GM06990 (cell line): ENCODE measurements around the gene EXD2.

Source experiments
- DNase-seq: peaks from one replicate; pipeline ENCODE4 v3.0.0-alpha.2; 2011; ENCODE audit not compliant: insufficient read length; ENCODE audit errors: extremely low read depth
- H3K27me3 ChIP-seq: replicated peaks from 2 replicates; pipeline ENCODE4 v1.6.0; 2011; ENCODE audit warnings: low read length; ENCODE audit not compliant: control insufficient read depth, insufficient read depth
- H3K36me3 ChIP-seq: 2 replicates; pipeline ENCODE4 v1.5.1; 2011; ENCODE audit warnings: low read length; ENCODE audit not compliant: control insufficient read depth, insufficient read depth
- H3K4me3 ChIP-seq: replicated peaks from 2 replicates; pipeline ENCODE4 v1.5.1; 2011; ENCODE audit warnings: low read depth, mild to moderate bottlenecking, control low read depth, low read length
- TF ChIP-seq, protein P1 (sequence below): IDR thresholded peaks from 2 replicates; pipeline ENCODE4 v1.5.1; 2011; ENCODE audit warnings: low read length, control low read depth, mild to moderate bottlenecking, inconsistent platforms; ENCODE audit not compliant: insufficient read depth, poor library complexity, severe bottlenecking

The EXD2 gene

DNA sequence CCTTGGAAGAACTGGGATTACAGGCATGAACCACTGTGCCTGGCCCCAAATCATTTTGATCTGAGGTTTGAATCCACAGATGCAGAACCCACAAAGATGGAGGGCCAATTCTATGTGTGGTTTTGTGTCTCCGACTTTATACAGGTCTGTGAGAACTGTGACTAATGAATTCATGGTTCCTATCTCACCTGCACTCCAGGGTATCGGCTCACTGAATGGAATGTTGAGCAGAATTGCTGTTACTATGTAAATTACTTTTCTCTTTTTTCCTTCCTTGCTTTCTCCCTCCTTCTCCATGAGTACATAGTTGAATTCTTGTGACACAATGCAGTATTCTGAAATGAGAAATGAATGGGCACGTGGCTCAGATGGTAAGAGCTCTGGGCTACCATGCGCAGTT, 47.6 kb downstream of the EXD2 start:
- Histone ChIP-seq H3K4me3 (no peak overlapping the region), H3K36me3 (peaks cover 8% of the 10 kb centered on the region), H3K27me3 (no peaks in the 10 kb centered on the region)
- TF ChIP-seq, protein P1, sequence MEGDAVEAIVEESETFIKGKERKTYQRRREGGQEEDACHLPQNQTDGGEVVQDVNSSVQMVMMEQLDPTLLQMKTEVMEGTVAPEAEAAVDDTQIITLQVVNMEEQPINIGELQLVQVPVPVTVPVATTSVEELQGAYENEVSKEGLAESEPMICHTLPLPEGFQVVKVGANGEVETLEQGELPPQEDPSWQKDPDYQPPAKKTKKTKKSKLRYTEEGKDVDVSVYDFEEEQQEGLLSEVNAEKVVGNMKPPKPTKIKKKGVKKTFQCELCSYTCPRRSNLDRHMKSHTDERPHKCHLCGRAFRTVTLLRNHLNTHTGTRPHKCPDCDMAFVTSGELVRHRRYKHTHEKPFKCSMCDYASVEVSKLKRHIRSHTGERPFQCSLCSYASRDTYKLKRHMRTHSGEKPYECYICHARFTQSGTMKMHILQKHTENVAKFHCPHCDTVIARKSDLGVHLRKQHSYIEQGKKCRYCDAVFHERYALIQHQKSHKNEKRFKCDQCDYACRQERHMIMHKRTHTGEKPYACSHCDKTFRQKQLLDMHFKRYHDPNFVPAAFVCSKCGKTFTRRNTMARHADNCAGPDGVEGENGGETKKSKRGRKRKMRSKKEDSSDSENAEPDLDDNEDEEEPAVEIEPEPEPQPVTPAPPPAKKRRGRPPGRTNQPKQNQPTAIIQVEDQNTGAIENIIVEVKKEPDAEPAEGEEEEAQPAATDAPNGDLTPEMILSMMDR: no peak
- no peak for DNase-seq

DNA sequence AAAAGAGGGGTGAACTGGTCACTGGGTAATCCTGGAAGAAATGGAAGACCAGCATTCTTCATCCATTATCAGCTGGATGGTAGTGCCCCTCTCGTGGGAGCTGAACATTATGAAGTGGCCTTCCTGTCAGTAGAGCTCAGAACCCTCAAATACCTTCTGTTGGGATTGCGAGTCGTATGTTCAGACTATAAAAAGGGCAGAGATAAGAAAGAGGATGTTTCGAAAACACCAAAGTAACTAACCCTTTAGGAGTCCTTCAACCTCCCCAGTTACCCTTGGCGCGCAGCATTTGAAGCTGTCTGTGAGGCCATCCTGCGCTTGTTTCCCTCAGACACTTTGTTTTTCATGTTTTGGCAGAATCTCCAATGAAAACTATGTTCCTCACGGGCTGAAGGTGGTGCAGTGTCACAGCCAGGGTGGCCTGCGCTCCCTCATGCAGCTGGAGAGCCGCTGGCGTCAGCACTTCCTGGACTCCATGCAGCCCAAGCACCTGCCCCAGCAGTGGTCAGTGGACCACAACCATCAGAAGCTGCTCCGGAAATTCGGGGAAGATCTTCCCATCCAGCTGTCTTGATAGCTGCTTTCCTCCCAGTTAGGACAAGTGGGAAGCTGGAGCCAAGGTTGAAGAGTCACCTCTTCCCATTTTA, 49.4 kb downstream of the EXD2 start:
- TF ChIP-seq, protein P1: no peak
- no peaks in the 10 kb centered on the region for H3K27me3 ChIP-seq
- peaks cover 8% of the 10 kb centered on the region for H3K36me3 ChIP-seq
- H3K4me3 ChIP-seq: no peak overlapping the region
- no peak for DNase-seq

DNA sequence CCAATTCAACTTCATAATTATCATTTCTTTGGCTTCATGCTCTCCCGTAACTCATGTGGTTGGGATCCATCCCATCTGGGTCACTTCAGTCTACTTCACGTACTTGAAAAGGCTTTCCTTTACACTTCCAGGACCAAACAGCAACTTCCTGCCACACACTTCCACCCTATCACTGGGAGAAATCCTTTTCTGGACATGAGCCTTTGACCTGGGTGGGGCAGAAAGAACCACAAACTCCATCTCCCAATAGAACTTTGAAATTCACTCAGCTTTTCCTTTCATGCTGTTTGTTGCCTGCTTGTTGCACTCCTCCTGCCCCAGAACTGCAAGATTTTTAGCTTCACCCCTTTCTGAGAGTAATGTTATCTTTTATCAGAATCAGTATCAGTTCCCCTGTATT, 50.3 kb downstream of the EXD2 start:
- TF ChIP-seq, protein P1: no peak
- DNase-seq: no peak
- no peaks in the 10 kb centered on the region for H3K27me3 ChIP-seq
- peaks cover 6% of the 10 kb centered on the region for H3K36me3 ChIP-seq
- H3K4me3 ChIP-seq: no peak overlapping the region

DNA sequence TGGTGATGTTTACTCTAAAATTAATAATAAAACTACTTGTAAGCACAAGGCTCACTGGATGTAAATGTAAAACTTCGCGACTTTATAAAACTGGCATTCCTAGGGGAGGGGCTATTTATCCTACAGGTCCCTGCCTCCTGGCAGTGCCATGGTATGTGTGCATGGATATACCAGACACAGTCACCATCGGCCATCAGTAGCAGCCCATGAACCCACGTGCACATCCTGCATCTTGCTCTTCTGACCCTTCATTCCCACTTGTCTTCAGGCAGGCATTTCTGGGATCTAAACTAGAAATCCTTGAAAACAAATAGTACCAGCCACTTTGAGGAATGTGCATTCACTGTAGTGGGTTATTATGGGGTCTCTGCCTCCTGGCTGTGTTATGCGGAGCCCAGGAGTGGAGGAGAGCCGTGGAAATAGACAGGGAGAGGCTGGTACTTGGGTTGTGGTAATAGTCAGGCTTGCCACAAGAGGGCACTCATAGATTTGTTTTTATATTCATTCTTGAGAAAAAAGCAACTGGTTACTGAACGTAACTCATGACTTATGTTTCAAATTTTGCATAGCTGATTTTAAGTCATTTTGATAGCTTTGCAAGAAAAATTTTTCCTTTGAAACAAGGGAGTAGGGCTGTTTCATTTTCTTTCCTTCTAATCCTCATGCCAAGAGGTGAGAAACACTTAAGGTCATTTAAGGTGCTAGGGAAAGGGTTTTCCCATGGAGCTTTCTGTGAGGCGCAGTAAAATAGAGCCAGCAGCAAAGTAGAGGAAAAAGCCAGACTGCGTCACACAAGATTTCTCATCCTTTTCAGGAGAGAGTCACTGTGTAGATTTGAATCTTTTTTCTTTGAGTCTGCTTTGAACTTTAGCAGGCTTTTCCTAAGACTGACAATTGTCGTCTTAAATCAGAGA, 51.3 kb downstream of the EXD2 start:
- H3K36me3 ChIP-seq: peaks cover 5% of the 10 kb centered on the region; the same call in 1 of the 2 replicates
- TF ChIP-seq, protein P1: peak; percentile 60
- no peaks in the 10 kb centered on the region for H3K27me3 ChIP-seq
- DNase-seq: peak; percentile 19
- H3K4me3 ChIP-seq: no peak overlapping the region

DNA sequence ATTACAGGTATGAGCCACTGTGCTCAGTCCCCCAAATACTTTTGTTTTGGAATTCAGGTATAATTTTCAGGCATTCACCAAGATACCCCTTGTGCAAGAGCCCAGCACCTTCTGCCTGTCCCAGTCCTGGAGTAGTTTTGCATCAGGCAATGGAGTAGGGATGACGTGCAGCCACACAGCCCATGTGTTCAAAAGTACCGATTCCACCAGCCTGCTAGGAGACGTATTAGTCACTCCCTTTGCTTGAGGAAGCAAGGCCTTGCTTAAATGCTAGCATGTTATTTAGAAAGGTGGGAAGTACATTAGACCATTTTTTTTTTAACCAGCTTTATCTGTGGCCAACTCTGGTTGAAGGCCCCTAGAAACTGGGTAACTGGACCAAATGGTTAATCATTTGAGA, 53.6 kb downstream of the EXD2 start:
- no peak for DNase-seq
- Histone ChIP-seq H3K4me3 (no peak overlapping the region), H3K27me3 (no peaks in the 10 kb centered on the region), H3K36me3 (peaks cover 2% of the 10 kb centered on the region; the same call in 1 of the 2 replicates)
- TF ChIP-seq, protein P1: no peak
